Myocyte (in vitro differentiated cells): ENCODE data around the gene CEBPB. TPM values are rescaled to one million over a fixed set of nuclear protein-coding genes. Genes with fewer than 3 reads are reported as not detected.
"Not testable (repeated sequence)": the region's sequence is repeated elsewhere in the genome, so short reads cannot be mapped to it uniquely, and the experiment has no call there.

ENCODE experiments used
- DNase-seq: peaks from one replicate; pipeline ENCODE4 v3.0.0-alpha.2; 2012; ENCODE audit warnings: low read depth
- polyA plus RNA-seq: library from polyadenylated mRNA; unstranded; fragments of >200 nt; gene quantifications from one replicate; pipeline ENCODE4 v1.2.1, GENCODE V29; 2012; ENCODE audit warnings: missing spikeins
- total RNA-seq: library from RNA; depleted of rRNA; stranded (reverse); fragments of >200 nt; gene quantifications from 2 replicates; pipeline ENCODE4 v1.2.3, GENCODE V29; 2014

The CEBPB gene
- total RNA-seq, result 29.6 and 31.3 TPM in 2 replicates
- 27.8 TPM for polyA plus RNA-seq

GRCh38 chr20:50190251-50191064, at the start of gene CEBPB:
CEBPB (plus strand) TSS chr20:50190830; CDS start chr20:50191034, 204 bp downstream.
- peak; percentile 89 for DNase-seq

- no peak for DNase-seq
Measured at GRCh38 chr20:50141018-50141675, 49.5 kb upstream of the CEBPB start.

GRCh38 chr20:50141811-50142561, 48.6 kb upstream of the CEBPB start:
- DNase-seq, result no peak

- DNase-seq, result no peak
Measured at GRCh38 chr20:50142812-50143211, 47.8 kb upstream of the CEBPB start.

- DNase-seq, result peak; percentile 81
Measured at GRCh38 chr20:50144362-50144761, 46.3 kb upstream of the CEBPB start.

GRCh38 chr20:50145566-50145965, 45.1 kb upstream of the CEBPB start:
- no peak for DNase-seq

- no peak for DNase-seq
Measured at GRCh38 chr20:50146214-50146613, 44.4 kb upstream of the CEBPB start.

GRCh38 chr20:50146732-50147662, 43.6 kb upstream of the CEBPB start:
- peak; percentile 57 for DNase-seq

GRCh38 chr20:50149481-50150254, 41.0 kb upstream of the CEBPB start:
- DNase-seq, result peak; percentile 85

GRCh38 chr20:50151034-50151743, 39.4 kb upstream of the CEBPB start:
- DNase-seq, result no peak

- DNase-seq, result no peak
Measured at GRCh38 chr20:50152394-50153152, 38.1 kb upstream of the CEBPB start.

GRCh38 chr20:50153153-50153499, 37.5 kb upstream of the CEBPB start:
- no peak for DNase-seq

- DNase-seq, result peak; percentile 92
Measured at GRCh38 chr20:50153500-50154377, 36.9 kb upstream of the CEBPB start, which contains the start of gene PEDS1. PEDS1 (minus strand) TSS chr20:50153723; CDS start chr20:50153637, 86 bp downstream.

GRCh38 chr20:50161494-50161893, 29.1 kb upstream of the CEBPB start:
- DNase-seq, result not testable (repeated sequence)

- DNase-seq, result peak; percentile 43
Measured at GRCh38 chr20:50163570-50164317, 26.9 kb upstream of the CEBPB start.

GRCh38 chr20:50165684-50166554, 24.7 kb upstream of the CEBPB start:
- peak; percentile 100 for DNase-seq
